ENCODE measurements around the gene LSM14A. TPM values are rescaled to one million over a fixed set of nuclear protein-coding genes. Genes with fewer than 3 reads are reported as not detected.

The LSM14A gene
- total RNA-seq, 1 experiment from 2014 or later = 161 TPM

DNA sequence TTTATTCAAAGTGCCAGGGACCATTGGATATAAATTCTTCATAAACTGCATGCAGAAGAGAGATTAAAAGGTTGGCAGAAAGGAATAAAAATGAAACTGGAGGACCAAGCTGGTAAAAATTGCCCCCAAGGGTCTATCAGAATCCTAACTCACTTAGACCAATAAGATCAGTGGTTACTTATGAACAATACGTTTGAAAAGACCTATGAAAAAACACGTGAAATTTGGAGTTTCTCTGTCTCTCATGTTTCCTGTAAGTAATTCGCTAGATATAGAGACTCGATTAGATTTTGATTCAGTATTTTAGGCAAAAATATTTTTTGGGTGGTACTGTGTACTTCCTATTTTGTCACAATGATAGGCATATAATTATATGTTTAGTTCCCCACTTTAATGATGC lies 104.9 kb downstream of the LSM14A start:
- Mint-ChIP-seq H3K4me1 (peaks cover 4% of the 10 kb centered on the region), H3K27ac (peak overlapping the region; percentile 11), H3K27me3 (ENCODE audit: low read depth) (no peaks in the 10 kb centered on the region), H3K9me3 (peaks cover 11% of the 10 kb centered on the region), H3K4me3 (no peak overlapping the region), H3K36me3 (peaks cover 7% of the 10 kb centered on the region; the same call in 1 of the 2 replicates)
- ChIA-PET POLR2A (no interaction called here), CTCF (no interaction called here)
- ATAC-seq = no peak
- DNase-seq (ENCODE audit: low spot score) = no peak
- TF ChIP-seq, protein P1, sequence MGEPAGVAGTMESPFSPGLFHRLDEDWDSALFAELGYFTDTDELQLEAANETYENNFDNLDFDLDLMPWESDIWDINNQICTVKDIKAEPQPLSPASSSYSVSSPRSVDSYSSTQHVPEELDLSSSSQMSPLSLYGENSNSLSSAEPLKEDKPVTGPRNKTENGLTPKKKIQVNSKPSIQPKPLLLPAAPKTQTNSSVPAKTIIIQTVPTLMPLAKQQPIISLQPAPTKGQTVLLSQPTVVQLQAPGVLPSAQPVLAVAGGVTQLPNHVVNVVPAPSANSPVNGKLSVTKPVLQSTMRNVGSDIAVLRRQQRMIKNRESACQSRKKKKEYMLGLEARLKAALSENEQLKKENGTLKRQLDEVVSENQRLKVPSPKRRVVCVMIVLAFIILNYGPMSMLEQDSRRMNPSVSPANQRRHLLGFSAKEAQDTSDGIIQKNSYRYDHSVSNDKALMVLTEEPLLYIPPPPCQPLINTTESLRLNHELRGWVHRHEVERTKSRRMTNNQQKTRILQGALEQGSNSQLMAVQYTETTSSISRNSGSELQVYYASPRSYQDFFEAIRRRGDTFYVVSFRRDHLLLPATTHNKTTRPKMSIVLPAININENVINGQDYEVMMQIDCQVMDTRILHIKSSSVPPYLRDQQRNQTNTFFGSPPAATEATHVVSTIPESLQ (CRISPR knock-in tag; IDR thresholded peaks at IDR 0.05) = no peak
- TF ChIP-seq TEAD4 (CRISPR knock-in tag; IDR thresholded peaks at IDR 0.05) (no peak), NR2C2 (CRISPR knock-in tag; IDR thresholded peaks at IDR 0.05) (no peak), RORB (CRISPR knock-in tag; IDR thresholded peaks at IDR 0.05) (no peak), IRF2 (CRISPR knock-in tag; IDR thresholded peaks at IDR 0.05; ENCODE audit: borderline replicate concordance, low read depth) (no peak), TEAD1 (CRISPR knock-in tag; IDR thresholded peaks at IDR 0.05) (no peak), OVOL2 (CRISPR knock-in tag; IDR thresholded peaks at IDR 0.05; ENCODE audit: borderline replicate concordance) (no peak), GRHL2 (CRISPR knock-in tag; IDR thresholded peaks at IDR 0.05; ENCODE audit: insufficient replicate concordance, severe bottlenecking) (no peak), MXD4 (CRISPR knock-in tag; IDR thresholded peaks at IDR 0.05; ENCODE audit: borderline replicate concordance) (no peak)
- TF ChIP-seq, protein P2, sequence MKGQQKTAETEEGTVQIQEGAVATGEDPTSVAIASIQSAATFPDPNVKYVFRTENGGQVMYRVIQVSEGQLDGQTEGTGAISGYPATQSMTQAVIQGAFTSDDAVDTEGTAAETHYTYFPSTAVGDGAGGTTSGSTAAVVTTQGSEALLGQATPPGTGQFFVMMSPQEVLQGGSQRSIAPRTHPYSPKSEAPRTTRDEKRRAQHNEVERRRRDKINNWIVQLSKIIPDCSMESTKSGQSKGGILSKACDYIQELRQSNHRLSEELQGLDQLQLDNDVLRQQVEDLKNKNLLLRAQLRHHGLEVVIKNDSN (CRISPR knock-in tag; IDR thresholded peaks at IDR 0.05) = no peak
- TF ChIP-seq, protein P3, sequence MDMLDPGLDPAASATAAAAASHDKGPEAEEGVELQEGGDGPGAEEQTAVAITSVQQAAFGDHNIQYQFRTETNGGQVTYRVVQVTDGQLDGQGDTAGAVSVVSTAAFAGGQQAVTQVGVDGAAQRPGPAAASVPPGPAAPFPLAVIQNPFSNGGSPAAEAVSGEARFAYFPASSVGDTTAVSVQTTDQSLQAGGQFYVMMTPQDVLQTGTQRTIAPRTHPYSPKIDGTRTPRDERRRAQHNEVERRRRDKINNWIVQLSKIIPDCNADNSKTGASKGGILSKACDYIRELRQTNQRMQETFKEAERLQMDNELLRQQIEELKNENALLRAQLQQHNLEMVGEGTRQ (CRISPR knock-in tag; IDR thresholded peaks at IDR 0.05) = no peak
- TF ChIP-seq, protein P4, sequence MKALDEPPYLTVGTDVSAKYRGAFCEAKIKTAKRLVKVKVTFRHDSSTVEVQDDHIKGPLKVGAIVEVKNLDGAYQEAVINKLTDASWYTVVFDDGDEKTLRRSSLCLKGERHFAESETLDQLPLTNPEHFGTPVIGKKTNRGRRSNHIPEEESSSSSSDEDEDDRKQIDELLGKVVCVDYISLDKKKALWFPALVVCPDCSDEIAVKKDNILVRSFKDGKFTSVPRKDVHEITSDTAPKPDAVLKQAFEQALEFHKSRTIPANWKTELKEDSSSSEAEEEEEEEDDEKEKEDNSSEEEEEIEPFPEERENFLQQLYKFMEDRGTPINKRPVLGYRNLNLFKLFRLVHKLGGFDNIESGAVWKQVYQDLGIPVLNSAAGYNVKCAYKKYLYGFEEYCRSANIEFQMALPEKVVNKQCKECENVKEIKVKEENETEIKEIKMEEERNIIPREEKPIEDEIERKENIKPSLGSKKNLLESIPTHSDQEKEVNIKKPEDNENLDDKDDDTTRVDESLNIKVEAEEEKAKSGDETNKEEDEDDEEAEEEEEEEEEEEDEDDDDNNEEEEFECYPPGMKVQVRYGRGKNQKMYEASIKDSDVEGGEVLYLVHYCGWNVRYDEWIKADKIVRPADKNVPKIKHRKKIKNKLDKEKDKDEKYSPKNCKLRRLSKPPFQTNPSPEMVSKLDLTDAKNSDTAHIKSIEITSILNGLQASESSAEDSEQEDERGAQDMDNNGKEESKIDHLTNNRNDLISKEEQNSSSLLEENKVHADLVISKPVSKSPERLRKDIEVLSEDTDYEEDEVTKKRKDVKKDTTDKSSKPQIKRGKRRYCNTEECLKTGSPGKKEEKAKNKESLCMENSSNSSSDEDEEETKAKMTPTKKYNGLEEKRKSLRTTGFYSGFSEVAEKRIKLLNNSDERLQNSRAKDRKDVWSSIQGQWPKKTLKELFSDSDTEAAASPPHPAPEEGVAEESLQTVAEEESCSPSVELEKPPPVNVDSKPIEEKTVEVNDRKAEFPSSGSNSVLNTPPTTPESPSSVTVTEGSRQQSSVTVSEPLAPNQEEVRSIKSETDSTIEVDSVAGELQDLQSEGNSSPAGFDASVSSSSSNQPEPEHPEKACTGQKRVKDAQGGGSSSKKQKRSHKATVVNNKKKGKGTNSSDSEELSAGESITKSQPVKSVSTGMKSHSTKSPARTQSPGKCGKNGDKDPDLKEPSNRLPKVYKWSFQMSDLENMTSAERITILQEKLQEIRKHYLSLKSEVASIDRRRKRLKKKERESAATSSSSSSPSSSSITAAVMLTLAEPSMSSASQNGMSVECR (CRISPR knock-in tag; IDR thresholded peaks at IDR 0.05; ENCODE audit: borderline replicate concordance) = no peak
- TF ChIP-seq, protein P5, sequence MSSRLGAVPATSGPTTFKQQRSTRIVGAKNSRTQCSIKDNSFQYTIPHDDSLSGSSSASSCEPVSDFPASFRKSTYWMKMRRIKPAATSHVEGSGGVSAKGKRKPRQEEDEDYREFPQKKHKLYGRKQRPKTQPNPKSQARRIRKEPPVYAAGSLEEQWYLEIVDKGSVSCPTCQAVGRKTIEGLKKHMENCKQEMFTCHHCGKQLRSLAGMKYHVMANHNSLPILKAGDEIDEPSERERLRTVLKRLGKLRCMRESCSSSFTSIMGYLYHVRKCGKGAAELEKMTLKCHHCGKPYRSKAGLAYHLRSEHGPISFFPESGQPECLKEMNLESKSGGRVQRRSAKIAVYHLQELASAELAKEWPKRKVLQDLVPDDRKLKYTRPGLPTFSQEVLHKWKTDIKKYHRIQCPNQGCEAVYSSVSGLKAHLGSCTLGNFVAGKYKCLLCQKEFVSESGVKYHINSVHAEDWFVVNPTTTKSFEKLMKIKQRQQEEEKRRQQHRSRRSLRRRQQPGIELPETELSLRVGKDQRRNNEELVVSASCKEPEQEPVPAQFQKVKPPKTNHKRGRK (CRISPR knock-in tag; IDR thresholded peaks at IDR 0.05; ENCODE audit: borderline replicate concordance) = no peak

DNA sequence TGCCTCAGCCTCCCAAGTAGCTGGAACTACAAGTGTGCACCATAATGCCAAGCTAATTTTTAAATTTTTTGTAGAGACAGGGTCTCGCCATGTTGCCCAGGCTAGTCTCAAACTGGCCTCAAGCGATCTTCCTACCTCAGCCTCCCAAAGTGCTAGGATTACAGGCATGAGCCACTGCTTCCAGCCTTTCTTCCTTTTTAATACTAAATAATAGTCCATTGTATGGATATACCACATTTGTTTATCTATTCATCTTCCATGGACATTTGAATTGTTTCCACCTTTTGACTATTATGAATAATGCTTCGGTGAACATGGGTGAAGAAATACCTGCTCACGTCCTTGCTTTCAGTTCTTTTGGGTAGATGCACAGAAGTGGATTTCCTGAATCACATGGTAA lies 106.5 kb downstream of the LSM14A start:
- Mint-ChIP-seq H3K4me3 (no peak overlapping the region), H3K27ac (no peak overlapping the region), H3K9me3 (peaks cover 11% of the 10 kb centered on the region), H3K27me3 (ENCODE audit: low read depth) (no peaks in the 10 kb centered on the region), H3K4me1 (peaks cover 4% of the 10 kb centered on the region), H3K36me3 (peaks cover 7% of the 10 kb centered on the region; the same call in 1 of the 2 replicates)
- DNase-seq (ENCODE audit: low spot score) (no peak), ATAC-seq (no peak)
- ChIA-PET CTCF (interaction anchor here (0.7 kb wide), 1 partner anchor 42 kb away, joined by 3 read pairs; no protein-coding TSS in a partner anchor), POLR2A (interaction anchor here (0.5 to 0.6 kb wide), 2 partner anchors 204 to 925 kb away, joined by 3 to 7 read pairs; no protein-coding TSS in a partner anchor)
- TF ChIP-seq, protein P4 (CRISPR knock-in tag; IDR thresholded peaks at IDR 0.05; ENCODE audit: borderline replicate concordance) = no peak
- TF ChIP-seq ZNF423 (CRISPR knock-in tag; IDR thresholded peaks at IDR 0.05) = no peak
- TF ChIP-seq ZNF317 (CRISPR knock-in tag; IDR thresholded peaks at IDR 0.05; ENCODE audit: borderline replicate concordance, low read depth) = no peak
- TF ChIP-seq ZNF219 (CRISPR knock-in tag; IDR thresholded peaks at IDR 0.05; ENCODE audit: borderline replicate concordance) = no peak
- TF ChIP-seq FOXP1 (CRISPR knock-in tag; IDR thresholded peaks at IDR 0.05; ENCODE audit: borderline replicate concordance) = no peak
